Forelimb muscle (tissue), 1 donor: ENCODE data around the gene SALL3. TPM values are rescaled to one million over a fixed set of nuclear protein-coding genes. Genes with fewer than 3 reads are reported as not detected.

Source experiments
- DNase-seq: peaks from one replicate; pipeline ENCODE4 v3.0.0-alpha.2; 2013; ENCODE audit warnings: low read depth
- polyA plus RNA-seq: library from polyadenylated mRNA; unstranded; fragments of 120-200 nt; gene quantifications from one replicate; pipeline ENCODE4 v1.2.1, GENCODE V29; 2013; ENCODE audit not compliant: insufficient read length

Gene SALL3
- polyA plus RNA-seq, 1 donor: not detected

DNA sequence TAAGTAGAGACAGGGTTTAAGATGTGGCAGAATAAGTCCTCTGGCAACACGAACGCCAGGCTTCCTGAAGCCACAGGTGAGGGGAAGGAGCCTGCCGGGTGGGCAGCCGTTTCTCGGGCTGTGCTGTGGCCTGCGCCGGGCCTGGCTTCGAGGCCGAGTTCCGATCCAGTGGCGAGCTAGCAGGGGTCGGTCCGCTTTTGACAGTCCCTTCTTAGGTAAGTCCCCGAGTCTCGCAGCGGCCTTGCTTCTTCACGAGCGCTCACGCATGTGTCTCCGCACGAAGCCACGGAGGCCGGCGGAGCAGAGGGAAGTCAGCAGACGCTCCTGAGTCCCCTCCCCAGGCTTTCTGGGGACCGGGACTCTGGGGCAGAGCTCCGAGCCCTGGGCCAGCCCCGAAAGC, 26.0 kb downstream of the SALL3 start:
- no peak for DNase-seq

DNA sequence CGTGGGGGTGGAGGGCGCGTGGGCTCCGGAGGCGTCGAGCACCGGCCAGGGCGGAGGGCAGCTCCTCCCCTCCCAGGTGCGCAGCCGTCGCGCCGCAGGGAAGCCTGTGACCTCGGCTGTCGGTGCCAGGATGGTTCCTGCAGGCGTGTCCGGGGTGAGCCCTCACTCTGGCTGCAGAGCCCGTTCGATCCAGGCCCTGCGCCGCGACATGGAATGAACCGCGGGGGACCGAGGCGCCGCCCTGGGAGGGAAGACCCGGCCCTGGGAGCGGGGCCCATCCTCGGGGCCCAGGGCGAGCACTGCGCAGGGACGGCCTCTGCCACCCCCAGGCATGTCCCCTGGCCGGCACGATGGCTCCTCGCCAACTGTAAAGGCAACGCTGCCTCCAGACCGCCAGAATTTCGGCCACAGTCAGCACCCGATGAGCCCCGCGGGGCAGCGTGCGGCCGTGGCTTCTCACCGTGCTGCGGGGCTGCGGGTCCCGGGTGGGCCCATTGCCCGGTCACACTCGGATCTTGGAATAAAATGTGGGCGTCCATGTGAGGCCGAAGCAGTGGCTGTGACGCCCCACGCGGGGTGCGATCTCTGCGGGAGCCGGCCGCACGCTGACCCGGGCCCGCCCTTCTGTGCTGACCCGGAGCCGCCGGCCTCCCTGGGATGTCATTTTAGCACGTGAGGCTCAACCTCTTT, 26.6 kb downstream of the SALL3 start:
- DNase-seq: no peak

DNA sequence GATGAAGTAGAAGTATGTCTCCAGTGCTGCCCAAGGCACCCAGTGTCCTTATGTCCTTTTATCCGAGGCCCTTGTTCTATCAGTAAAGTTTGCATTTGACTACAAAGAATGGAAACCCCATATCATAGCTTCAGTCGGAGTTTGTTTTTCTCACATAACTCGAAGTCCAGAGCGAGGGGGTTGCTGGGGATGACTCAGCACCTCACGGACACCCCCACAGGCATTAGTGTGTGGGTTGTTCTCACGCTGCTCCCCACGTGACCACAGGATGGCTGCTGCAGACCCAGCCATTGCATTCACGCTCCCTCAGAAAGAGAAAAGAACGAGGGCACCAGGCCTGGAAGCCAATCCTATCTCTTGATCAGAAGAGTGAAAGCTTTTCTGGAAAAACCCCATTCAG, 27.8 kb downstream of the SALL3 start:
- no peak for DNase-seq

DNA sequence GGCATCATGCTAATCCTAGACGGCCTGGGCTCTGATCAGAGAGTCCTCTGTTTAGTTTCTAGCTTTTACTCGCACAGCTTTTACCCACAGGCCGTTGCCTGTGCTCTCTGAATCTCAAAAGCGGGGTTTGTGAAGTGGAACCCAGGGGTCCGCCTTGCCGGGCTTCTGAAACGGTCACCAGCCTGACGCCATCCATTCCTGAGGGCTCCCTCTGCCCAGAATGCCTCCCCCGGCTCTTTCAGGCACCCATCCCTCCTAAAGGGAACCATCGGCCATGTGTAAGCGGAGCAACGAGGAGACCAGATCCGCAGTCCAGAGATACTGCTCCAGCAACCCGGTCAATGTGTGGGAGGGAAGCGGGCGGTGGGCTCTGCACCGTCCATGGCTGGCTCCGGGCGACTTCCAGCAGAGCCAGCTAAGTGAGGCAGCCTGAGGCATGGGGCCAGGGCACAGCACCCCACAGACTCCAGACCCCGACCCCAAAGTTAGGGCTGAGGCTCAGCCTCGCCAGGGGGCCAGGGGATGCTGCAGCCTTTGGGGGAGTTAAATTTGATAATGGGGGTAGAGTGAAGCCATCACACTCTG, 28.8 kb downstream of the SALL3 start:
- DNase-seq: no peak

DNA sequence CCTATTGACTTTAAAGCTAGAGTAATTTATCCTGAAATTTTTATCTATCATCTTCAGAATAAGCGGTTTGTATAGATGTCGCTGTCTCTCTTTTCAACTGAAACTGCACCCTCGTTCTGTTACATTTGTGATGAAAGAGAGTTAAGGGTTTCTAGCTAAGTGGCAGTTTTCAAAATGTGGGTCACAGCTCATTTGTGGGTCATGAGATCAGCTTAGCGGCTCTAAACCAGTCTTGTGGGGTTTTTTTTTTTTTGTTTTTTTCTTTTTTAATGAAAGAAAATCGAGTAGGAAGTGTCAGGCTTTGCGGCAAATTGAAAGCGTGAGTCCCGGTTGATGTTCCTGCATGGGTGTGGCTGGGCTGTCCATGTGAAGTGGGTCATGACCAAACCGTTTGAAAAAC, 31.2 kb downstream of the SALL3 start:
- no peak for DNase-seq

DNA sequence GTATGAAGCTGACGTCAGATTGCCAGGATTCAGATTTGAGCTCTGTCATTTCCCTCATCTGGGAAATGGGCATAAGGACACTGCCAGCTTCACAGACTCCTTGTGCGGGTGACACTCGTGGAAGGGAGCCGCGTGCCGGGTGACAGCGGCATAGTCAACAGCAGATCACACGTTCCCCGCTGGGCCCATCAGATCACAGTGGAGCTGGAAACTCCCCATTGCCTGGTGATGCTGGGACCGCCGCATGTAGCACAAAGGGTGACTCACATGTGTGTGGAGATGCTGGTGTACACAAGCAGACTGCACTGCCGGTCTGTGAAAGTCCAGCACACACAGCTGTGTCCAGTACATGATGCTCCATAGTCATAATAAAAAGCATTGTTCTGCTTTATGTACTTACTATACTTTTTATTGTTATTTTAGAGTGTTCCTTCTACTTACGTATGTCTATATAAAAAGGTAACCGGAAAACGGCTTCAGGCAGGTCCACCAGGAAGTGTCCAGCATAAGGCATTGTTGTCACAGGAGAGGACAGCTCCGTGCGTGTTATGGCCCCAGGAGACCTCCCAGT, 31.8 kb downstream of the SALL3 start:
- DNase-seq: no peak

DNA sequence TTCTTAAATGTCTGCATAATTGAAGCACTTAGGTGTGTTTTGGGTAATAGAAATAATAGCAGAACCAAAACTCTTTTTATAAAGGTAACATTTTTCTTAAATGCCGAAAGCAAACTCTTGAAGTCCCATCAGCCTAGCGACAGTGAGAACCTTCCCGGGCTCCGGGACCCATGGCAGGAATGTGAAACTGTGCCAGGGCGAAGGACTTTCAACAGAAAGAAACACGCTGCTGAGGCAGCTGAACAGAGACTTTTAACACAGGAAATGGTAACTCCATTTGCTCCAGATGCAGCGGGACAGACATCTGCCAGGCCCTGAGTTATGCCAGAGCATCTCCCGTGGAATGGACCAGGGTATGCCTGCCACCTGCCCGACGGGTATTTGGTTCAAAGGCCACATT, 34.3 kb downstream of the SALL3 start:
- DNase-seq: no peak

DNA sequence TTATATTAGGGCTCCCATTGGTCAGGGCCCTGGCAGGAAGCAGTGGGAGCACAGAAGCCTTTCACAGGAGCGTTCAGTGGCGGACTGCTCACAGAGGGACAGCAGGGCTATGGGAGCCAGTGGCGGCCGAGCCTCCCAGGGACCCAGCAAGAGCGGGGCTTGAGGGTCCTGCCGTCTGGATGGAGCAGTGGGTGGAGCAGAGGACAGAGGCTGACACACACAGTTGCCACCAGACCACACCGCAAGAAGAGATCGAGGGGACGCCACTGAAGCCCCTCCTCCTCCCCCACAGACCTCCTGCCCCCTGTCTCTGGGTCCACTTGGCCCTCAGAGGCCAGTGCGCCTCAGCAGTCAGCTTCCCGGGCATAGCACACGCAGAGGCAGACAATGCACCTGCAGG, 39.3 kb downstream of the SALL3 start:
- no peak for DNase-seq

DNA sequence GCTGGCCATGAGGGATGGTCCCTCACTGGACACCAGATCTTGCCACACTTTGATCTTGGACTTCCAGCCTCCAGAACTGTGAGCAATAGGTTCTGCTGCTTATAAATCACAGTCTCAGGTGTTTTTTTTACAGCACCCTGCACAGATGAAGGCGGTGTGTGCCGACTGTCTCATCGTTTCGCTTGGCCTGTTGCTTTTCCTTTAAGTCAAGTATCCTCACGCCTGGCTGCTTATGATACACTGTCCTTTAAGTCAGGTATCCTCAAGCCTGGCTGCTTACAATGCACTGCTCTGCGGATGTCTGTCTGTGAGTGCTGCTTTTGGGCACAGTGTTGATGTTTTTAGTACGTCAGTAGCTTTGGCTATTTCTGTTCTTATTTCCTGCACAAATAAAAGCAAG, 40.3 kb downstream of the SALL3 start:
- no peak for DNase-seq

DNA sequence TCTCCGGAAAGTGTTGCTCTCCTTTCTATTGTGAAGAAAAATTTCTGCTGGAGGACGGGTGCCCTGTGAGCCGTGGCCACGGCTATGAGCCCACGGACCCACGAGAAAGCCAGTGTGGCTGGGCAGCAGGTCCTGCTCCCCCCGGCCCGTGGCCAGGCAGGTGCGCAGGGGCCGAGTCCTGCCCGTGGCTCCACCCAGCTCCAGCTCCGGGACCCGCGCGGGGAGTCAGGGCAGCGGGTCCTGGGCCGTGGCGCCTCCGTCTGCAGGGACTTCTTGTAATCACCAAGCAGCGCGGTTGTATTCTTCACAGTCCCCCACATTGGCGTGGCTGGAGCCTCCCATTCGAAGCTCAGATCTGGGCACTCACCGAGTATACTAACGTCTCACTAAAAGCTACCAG, 43.0 kb downstream of the SALL3 start:
- DNase-seq: no peak

DNA sequence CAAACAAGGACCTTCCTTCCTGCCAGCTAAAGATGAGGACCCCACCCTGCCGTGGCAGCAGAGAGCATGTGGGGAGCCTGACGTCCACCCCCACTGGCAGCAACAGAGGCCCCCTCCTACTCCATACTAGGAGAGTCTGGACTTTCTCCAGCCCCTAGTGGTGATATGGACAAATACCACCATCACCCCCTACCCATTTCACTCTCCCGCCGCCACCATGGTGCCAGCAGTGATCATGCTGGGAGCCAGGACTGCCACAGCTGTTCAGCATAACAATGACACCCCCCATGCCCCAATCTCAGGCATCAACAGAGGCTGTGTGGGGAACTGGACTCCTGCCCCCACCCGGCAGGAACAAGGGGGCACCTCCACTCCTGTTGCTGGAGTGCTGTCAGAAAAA, 46.9 kb downstream of the SALL3 start:
- no peak for DNase-seq

DNA sequence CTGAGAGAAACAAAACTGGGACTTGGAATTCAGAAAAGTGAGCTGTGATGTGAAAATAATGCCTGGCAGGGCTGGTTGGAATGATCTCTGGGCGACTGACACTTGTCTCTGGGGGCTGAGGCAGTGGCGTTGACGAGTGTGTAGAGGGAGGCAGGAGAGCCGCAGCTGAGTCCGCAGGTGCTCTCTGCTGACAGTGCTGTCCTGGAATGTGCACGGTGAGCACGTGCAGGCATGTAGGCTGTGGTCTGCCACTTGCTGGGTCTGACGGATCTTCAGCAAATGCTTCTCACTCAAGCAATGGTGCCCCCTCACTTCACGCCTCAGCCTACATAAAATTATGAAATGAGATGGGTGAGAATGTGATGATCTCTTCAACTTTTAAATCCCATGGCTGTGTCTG, 51.1 kb downstream of the SALL3 start:
- DNase-seq: no peak

DNA sequence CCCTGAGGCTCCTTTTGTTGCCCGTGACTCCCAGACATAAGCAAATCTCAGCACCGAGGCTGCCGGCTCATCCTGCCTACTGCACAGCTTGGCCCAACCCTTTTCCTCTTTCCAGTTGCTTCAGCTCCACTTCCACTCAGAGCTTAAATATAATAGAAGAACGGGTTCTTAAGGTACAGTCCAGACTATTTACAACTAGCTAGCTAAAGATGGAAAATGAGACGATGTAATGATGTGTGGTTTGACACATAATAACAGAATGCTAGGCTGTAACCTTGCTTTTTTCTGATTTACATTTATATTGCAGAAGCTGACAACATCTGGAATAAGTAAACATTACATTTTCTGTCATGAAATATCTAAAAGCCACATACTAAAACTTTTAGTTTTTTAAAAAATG, 62.7 kb downstream of the SALL3 start:
- DNase-seq: no peak

DNA sequence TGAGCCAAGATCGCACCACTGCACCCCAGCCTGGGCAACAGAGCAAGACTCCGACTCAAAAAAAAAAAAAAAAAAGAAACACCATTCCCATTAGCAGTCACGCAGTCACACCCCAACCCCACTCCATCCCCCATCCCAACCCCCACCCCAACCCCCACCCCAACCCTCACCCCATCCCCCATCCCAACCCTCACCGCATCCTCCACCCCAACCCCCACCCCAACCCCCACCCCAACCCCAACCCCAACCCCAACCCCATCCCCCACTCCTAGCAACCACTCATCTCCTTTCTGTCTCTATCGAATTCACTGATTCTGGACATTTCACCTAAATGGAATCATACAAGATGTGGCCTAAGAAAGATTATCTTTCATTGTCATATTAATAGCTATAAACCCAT, 63.7 kb downstream of the SALL3 start:
- DNase-seq: no peak

DNA sequence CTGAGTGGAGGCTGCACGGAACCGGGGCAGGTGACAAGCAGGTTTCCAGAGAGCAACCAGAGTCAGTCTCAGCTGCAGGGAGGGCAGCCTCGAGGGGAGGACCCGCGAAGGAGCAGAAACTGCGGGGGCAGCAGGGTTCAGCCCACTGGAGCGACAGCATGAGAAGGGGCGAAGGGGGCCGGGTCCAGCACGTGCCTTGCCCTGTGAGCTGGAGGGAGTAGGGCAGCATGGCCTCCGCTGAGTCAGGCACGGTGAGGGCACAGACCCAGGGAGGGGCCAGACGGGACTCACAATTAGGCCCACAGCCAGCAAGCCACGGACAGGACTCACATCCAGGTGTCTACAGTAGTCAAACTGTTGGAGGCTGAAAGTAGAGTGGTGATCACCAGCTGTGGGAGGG, 66.9 kb downstream of the SALL3 start:
- no peak for DNase-seq

DNA sequence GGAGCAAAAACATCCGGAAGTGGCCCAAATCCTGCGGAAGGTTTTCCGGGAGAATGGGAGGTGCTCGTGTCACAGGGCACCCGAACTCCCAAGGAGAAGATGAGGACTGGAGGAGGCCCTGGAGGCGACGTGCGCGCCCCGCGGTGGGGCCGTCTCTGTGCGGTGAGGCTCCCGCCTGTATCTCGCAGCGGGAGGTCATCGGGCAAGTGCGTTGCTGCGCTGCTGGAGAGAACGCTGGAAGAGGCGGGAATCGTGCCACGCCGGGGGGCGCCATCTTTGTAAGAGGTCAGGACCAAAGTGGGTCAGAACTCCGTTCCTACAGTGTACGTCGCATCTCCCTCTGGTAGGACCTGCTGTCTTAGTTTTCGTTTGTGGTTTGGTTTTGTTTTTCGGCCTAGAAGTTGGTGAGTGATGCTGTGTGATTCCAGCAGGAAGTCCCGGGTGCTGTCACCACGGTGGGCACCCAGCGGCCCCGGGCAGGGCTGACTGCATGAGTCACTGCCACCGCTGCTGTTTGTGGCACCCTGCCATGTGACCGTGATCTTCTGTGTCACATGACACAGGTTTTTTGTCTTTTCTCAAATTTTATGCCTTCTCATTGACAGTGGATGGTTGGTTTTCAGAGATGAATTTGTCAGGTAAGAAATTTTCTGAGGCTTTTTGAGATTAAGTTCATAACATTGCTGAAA, 68.1 kb downstream of the SALL3 start:
- DNase-seq: no peak

DNA sequence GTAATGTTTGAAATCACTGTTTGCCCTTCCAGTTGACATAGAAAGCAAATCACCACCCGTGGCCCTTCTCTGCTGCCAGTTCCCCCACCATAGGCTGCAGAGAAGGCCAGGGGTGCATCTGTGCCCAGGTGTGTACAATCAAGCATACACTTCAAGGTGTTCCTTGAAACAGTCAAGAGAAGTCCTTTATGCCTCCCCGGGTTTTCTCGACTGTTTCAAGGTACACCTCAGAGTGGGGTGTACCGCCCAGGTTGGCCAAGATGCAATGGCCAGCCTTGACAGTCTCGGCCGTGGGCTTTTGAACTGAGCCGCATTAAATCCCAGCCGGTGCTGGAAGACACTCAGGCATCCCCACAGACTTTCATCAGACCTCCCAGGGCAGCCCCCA, 68.6 kb downstream of the SALL3 start:
- no peak for DNase-seq

DNA sequence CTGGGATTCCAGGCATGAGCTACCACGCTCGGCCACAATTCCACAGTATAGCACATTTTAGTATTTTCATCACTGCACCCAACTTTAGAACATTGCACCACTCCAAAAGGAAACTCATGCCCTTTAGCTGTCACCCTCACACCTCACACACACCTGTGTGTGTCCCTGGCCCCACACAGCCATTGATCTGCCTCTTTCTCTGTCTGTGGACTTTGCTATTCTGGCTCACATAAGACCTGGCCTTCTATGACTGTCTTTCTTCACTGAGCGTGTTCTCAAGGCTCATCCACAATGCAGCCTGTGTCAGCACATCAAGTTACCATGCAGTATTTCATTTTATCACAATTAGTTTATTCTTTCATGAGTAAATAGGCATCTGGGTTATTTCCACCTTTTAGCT, 69.9 kb downstream of the SALL3 start:
- no peak for DNase-seq

Other genes starting within 250 kb of the SALL3 start
- gene ATP9B, start 89.6 kb downstream of the SALL3 start, polyA plus RNA-seq: 20.2 TPM